H1 (cell line): ENCODE results near the gene OXA1L.

ENCODE experiments used
- BCL11A ChIP-seq, 2 experiments: IDR thresholded peaks; one replicate each; pipeline ENCODE4 v1.6.1; 2011; ENCODE audit warnings: low read depth in 2 of 2, low read length in 2 of 2, mild to moderate bottlenecking in 2 of 2
- CHD1 ChIP-seq: IDR thresholded peaks from 2 replicates; pipeline ENCODE4 v1.6.1; 2012; ENCODE audit warnings: low read depth, low read length, improper control_type of control experiment
- CREB1 ChIP-seq: IDR thresholded peaks from 2 replicates; pipeline ENCODE4 v1.6.1; 2012; ENCODE audit warnings: inconsistent platforms
- CTCF ChIP-seq, 3 experiments: IDR thresholded peaks; 1 replicate in 2 of 3; 2 replicates in 1 of 3; pipeline versions ENCODE4 v1.5.1 to v1.6.1; 2011; ENCODE audit warnings: low read length in 3 of 3, mild to moderate bottlenecking in 3 of 3, inconsistent platforms in 2 of 3, low read depth in 1 of 3, moderate library complexity in 1 of 3; ENCODE audit not compliant: insufficient read depth in 1 of 3; ENCODE audit errors: control extremely low read depth in 1 of 3
- EGR1 ChIP-seq: IDR thresholded peaks from 2 replicates; pipeline ENCODE4 v1.6.1; 2011; ENCODE audit warnings: low read depth, low read length, borderline replicate concordance
- EP300 ChIP-seq, 2 experiments: IDR thresholded peaks; 1 replicate in 1 of 2; 2 replicates in 1 of 2; pipeline ENCODE4 v1.6.1; 2011 to 2012; ENCODE audit warnings: low read depth in 2 of 2, low read length in 2 of 2, mild to moderate bottlenecking in 2 of 2, borderline replicate concordance in 1 of 2, inconsistent platforms in 1 of 2, moderate library complexity in 1 of 2
- MAX ChIP-seq: IDR thresholded peaks from 2 replicates; pipeline ENCODE4 v1.6.1; 2012; ENCODE audit warnings: inconsistent platforms
- NRF1 ChIP-seq: IDR thresholded peaks from 2 replicates; pipeline ENCODE4 v1.6.1; 2011; ENCODE audit warnings: mild to moderate bottlenecking, low read depth, low read length, improper control_type of control experiment
- POLR2AphosphoS5 ChIP-seq: IDR thresholded peaks from 2 replicates; pipeline ENCODE4 v1.6.1; 2011; ENCODE audit warnings: low read depth, low read length
- RFX5 ChIP-seq: IDR thresholded peaks from 2 replicates; pipeline ENCODE4 v1.6.1; 2011; ENCODE audit warnings: low read depth, low read length, improper control_type of control experiment, borderline replicate concordance
- SRF ChIP-seq: IDR thresholded peaks from 2 replicates; pipeline ENCODE4 v1.6.1; 2011; ENCODE audit warnings: mild to moderate bottlenecking, low read depth, low read length, moderate library complexity
- TAF1 ChIP-seq: IDR thresholded peaks from 2 replicates; pipeline ENCODE4 v1.6.1; 2011; ENCODE audit warnings: mild to moderate bottlenecking, low read depth, low read length

- TF ChIP-seq BCL11A (IDR thresholded peaks at IDR 0.05; ENCODE audit: low read depth in 2 of 2, low read length in 2 of 2) (no peak), EP300 (IDR thresholded peaks at IDR 0.05; ENCODE audit: borderline replicate concordance in 1 of 2, low read depth in 2 of 2, low read length in 2 of 2) (no peak), CHD1 (no peak), MAX (no peak), NRF1 (no peak), CTCF (IDR thresholded peaks at IDR 0.05; ENCODE audit: control extremely low read depth in 1 of 3, insufficient read depth in 1 of 3, low read depth in 1 of 3, low read length in 3 of 3) (no peak), TAF1 (no peak), SRF (no peak), POLR2AphosphoS5 (no peak), CREB1 (no peak), RFX5 (no peak), EGR1 (no peak)
Measured at GRCh38 chr14:22723815-22724214, 42.7 kb upstream of the OXA1L start.
